ENCODE data around the gene IRX3.

The IRX3 gene

DNA sequence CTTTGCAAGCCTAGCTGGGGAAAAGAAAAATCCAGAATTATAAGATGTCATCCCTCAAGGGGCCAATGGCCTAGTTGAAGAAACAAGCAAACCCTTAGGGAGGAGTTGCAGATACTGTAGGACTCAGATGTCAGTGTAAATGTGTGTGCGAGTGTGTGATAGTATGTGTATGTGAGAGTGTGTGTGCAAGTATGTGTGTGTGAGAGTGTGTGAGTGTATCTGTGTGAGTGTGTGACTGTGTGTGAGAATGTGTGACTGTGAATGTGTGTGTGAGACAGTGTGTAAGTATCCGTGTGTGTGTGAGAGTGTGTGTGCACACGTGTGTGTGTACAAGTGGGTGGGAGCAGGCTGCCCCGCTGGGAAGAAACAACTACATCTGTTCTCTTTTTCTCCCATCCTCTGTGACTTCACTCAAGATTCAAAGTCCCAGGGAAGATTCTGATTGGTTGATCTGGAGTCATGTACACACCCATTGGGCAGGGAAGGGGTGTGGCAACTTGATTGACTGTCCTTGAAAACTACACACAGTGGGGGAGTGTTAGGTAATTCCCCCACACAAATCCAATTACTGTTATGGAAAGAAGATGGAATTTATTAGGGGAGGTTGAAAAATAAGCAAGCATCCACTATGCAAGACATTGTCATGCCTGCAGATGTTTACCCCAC is 40.7 kb downstream of the IRX3 start:
- no peaks in the 10 kb centered on the region for H3K4me1 Mint-ChIP-seq (ENCODE audit: low read depth in 2 of 2)
- peaks cover 0 to 2% of the 10 kb centered on the region in 2 donors for H3K9me3 Mint-ChIP-seq
- no peak overlapping the region for H3K27ac Mint-ChIP-seq
- peaks cover 7 to 8% of the 10 kb centered on the region in 2 donors for H3K27me3 Mint-ChIP-seq
- DNase-seq: no peak
- H3K36me3 Mint-ChIP-seq (ENCODE audit: insufficient read depth): no peaks in the 10 kb centered on the region
- no peak for ATAC-seq (replicated peaks)
- H3K4me3 Mint-ChIP-seq: no peak overlapping the region

DNA sequence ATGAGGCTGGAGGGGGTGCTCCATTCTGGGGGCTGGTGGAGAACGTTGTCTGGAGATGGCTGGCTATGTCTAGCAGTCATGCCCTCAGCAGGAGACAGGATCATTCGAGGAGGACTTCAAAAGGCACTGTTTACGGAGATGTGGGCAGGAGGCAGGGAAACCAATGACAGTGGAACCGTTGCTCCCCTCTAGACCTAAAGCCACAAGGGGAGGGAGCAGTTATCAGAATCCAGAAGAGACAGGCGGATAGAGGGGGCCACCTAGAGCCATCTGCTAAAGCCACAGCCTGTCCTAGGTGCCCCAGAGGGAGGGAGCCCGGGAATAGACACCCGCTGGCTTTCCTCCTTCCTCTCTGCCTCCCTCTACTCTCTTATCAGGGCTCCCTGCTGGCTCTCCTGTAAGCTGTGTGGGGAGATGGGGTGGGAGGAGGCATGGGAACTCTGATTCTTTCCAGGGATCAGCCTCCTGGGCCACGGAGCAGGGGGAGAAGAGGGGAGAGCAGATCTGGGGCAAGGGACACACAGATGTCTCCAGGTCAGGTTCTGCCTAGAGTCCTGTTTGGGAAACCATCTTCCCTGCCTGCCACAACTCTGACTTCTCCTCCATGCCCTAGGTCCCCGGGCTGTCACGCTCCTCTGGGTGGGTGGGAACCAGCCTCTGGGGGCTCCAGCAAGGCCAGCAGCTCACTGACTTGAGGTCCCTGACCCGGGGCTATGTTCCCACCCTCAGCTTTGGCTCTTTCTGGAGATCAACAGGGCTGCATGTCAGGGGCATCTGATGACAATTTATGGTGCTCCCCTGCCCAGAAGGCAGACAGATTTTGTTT is 42.3 kb downstream of the IRX3 start:
- Mint-ChIP-seq H3K27me3 (peaks cover 7 to 8% of the 10 kb centered on the region in 2 donors), H3K4me1 (ENCODE audit: low read depth in 2 of 2) (no peaks in the 10 kb centered on the region), H3K36me3 (ENCODE audit: insufficient read depth) (no peaks in the 10 kb centered on the region), H3K9me3 (peaks cover 0 to 2% of the 10 kb centered on the region in 2 donors), H3K4me3 (no peak overlapping the region), H3K27ac (no peak overlapping the region)
- ATAC-seq (replicated peaks) (no peak), DNase-seq (no peak)

DNA sequence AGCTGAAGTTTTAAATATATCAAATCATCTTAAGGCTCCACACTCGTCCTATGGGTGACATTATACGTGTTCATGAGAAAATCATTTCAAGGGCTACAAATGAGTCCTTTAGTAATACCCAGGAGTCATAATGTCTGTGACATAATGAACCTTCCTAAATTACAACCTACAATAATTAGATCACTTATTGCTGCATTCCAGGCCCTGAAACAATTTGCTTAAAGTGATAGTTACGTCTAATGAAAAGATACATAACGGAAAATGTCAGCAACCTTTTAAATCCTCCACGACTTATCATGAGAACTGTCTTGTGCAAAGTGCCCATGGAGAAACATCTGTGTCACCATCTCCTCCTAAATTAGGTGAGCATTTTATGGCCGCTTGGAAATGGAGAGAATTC is 43.4 kb downstream of the IRX3 start:
- H3K4me1 Mint-ChIP-seq (ENCODE audit: low read depth in 2 of 2): no peaks in the 10 kb centered on the region
- no peaks in the 10 kb centered on the region for H3K36me3 Mint-ChIP-seq (ENCODE audit: insufficient read depth)
- DNase-seq (no peak), ATAC-seq (replicated peaks) (no peak)
- H3K9me3 Mint-ChIP-seq: peaks cover 0 to 2% of the 10 kb centered on the region in 2 donors
- peaks cover 7 to 8% of the 10 kb centered on the region in 2 donors for H3K27me3 Mint-ChIP-seq
- H3K4me3 Mint-ChIP-seq: no peak overlapping the region
- H3K27ac Mint-ChIP-seq: no peak overlapping the region

DNA sequence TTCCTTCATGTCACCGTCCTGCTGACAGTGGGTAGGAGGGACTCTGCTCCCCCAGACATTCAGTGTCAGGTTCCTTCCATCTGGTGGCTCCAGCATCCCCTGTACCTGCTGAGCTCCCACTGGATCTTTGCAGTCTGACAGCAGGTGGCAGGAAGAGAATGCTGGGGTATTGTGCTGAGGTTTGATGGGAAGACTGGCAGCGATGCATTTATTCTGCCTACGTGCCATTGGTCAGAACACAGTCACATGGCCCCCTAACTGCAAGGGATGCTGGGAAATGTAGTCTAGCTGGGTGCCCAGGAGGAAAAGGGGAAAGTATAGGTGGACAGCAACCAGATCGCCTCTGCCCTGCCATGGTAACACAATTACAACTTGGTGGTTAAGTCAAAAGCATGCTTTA is 44.4 kb downstream of the IRX3 start:
- H3K9me3 Mint-ChIP-seq: peaks cover 0 to 2% of the 10 kb centered on the region in 2 donors
- DNase-seq (no peak), ATAC-seq (replicated peaks) (no peak)
- peaks cover 7 to 10% of the 10 kb centered on the region in 2 donors for H3K27me3 Mint-ChIP-seq
- no peaks in the 10 kb centered on the region for H3K4me1 Mint-ChIP-seq (ENCODE audit: low read depth in 2 of 2)
- H3K4me3 Mint-ChIP-seq: no peak overlapping the region
- H3K27ac Mint-ChIP-seq: no peak overlapping the region
- no peaks in the 10 kb centered on the region for H3K36me3 Mint-ChIP-seq (ENCODE audit: insufficient read depth)

DNA sequence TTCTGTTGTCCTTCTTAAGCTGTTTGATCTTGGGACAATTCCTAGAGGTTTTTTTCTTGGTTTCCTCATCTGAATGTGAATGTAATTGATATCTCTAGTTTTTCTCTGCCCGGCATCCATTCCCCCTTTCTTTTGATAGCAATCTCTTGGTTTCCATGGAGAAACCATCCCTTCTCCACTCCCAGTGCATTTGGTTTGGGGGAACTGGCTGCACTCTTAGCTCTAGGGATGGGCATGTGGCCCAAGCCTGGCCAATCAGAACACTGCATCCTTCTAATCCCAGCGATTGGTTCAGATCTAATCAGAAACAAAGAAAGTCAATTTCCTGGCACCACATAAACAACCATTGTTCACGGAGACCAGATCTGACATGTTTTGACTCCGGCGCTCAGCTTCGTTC is 45.1 kb downstream of the IRX3 start:
- ATAC-seq (replicated peaks) (no peak), DNase-seq (no peak)
- Mint-ChIP-seq H3K9me3 (peaks cover 0 to 2% of the 10 kb centered on the region in 2 donors), H3K4me3 (no peak overlapping the region), H3K36me3 (ENCODE audit: insufficient read depth) (no peaks in the 10 kb centered on the region), H3K27ac (no peak overlapping the region), H3K27me3 (peaks cover 14 to 16% of the 10 kb centered on the region in 2 donors), H3K4me1 (ENCODE audit: low read depth in 2 of 2) (no peaks in the 10 kb centered on the region)

DNA sequence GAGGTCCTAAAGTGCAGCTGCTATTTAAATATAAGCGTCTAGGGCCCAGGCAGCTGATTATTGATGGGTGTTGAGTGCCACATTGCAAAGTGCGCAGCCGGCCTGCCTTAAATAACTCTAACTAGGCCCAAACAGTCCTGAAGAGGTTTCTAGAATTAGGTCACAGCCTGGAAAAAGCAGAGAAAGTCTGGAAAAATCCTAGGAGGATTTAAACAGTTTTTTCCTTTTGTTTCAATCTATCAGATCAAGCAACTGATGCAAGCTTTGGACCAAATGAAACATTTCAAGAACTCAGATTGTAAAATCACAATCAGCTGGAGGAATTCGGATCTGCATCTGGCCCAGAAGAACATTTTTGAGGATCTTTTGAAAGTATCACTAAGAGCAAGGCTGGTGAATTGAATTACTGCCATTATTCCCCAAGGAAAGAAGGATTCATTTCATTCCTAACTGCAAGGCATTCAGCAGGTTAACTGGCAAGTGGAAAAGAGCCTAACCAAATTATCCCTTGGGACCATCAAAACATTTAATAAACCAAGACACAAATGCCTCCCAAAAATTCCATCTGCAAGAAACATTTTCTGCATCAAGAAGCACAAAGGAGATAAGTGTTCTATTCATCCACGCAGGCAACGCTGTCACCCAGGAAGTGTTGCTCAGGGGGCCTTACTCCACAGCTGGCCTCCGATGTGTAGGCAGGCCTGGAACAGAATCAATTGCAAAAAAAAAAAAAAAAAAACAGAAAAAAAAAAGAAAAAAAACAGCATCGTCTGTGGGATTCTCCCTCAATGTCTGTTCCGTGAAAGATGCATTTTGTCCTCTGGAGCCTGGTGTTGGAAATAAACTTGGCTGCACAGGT is 46.1 kb downstream of the IRX3 start:
- Mint-ChIP-seq H3K9me3 (no peaks in the 10 kb centered on the region), H3K27me3 (peaks cover 17 to 18% of the 10 kb centered on the region in 2 donors), H3K36me3 (ENCODE audit: insufficient read depth) (no peaks in the 10 kb centered on the region), H3K4me1 (ENCODE audit: low read depth in 2 of 2) (no peaks in the 10 kb centered on the region), H3K4me3 (no peak overlapping the region), H3K27ac (no peak overlapping the region)
- ATAC-seq (replicated peaks) (no peak), DNase-seq (no peak)

DNA sequence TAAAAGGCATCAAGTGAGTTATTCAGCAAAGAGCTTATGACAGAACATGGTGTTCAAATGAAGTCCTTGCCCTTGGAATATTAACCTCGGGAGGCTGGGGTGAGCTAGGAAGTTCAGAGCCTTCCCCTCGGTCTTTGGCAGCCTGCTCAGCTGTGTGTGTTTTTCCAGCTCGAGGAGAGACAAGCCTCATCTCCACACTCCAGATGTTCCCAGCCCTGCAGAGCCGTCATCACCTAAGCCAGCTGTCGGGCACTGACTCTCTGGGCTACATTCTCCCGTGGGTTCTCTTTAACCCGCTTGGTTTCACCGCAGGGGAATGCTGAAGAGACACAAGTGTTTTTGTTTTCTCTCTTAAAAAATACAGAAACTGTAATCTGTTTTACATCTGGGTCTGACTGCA is 47.1 kb downstream of the IRX3 start:
- Mint-ChIP-seq H3K36me3 (ENCODE audit: insufficient read depth) (no peaks in the 10 kb centered on the region), H3K9me3 (no peaks in the 10 kb centered on the region), H3K27ac (no peak overlapping the region), H3K4me1 (ENCODE audit: low read depth in 2 of 2) (no peaks in the 10 kb centered on the region), H3K27me3 (peaks cover 18 to 20% of the 10 kb centered on the region in 2 donors), H3K4me3 (no peak overlapping the region)
- DNase-seq (no peak), ATAC-seq (replicated peaks) (no peak)

DNA sequence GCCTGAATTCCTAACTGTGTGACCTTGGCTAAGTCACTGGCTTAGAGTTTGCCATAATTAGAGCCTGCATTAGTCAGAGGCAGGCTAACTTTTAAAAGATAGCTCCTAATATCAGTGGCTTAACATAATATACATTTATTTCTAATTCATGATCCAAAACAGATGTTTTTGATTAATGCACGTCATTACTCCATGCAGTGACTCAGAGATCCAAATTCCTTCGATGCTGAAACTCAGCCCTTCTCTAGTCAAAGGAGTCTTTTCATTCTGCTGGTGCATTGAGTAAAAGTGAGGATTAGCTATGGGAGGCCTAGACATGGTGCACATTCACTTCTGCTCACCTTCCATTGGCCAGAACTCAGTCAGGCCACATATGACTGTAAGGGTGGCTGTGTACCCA is 49.8 kb downstream of the IRX3 start:
- H3K27me3 Mint-ChIP-seq: peaks cover 10 to 20% of the 10 kb centered on the region in 2 donors

DNA sequence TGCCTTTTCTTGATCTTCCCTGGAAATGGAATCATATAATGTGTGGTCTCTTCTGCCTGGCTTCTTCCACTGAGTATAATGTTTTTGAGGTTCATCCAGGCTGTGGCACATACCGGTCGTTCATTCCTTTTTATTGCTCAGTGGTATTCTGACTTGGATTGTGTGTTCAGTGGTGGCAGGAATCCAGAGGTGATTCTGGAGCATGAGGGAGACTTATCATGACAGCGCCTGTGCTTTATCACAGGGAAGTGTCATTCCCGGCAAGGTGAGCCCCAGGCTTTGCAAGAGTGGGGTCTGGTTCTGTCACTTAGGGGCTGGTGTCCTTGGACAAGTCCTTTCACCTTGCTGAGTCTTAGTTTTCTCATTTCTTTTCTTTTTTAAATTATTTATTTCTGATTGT is 53.0 kb downstream of the IRX3 start:
- H3K27ac Mint-ChIP-seq: no peak overlapping the region
- no peaks in the 10 kb centered on the region for H3K36me3 Mint-ChIP-seq (ENCODE audit: insufficient read depth)
- DNase-seq (no peak), ATAC-seq (replicated peaks) (no peak)
- no peak overlapping the region for H3K4me3 Mint-ChIP-seq
- H3K27me3 Mint-ChIP-seq: peaks cover 10 to 24% of the 10 kb centered on the region in 2 donors
- H3K4me1 Mint-ChIP-seq (ENCODE audit: low read depth in 2 of 2): no peaks in the 10 kb centered on the region
- no peaks in the 10 kb centered on the region for H3K9me3 Mint-ChIP-seq

More for the DNA sequence above, 49.8 kb downstream of the IRX3 start:
- Mint-ChIP-seq H3K4me3 (no peak overlapping the region), H3K27ac (no peak overlapping the region), H3K4me1 (ENCODE audit: low read depth in 2 of 2) (no peaks in the 10 kb centered on the region), H3K9me3 (no peaks in the 10 kb centered on the region), H3K36me3 (ENCODE audit: insufficient read depth) (no peaks in the 10 kb centered on the region)
- ATAC-seq (replicated peaks) (no peak), DNase-seq (no peak)

All from effector memory CD8-positive, alpha-beta T cell (primary cell).